Mammary epithelial cell (primary cell): ENCODE results near the gene LYPD6.

ENCODE experiments used
- CTCF ChIP-seq, 2 donors: IDR thresholded peaks in 1 of 2; conservative IDR thresholded peaks in 1 of 2; 2 replicates each; pipeline ENCODE4 v1.5.1; 2011 to 2012; ENCODE audit warnings: inconsistent platforms in 2 of 2, low read length in 2 of 2, mild to moderate bottlenecking in 2 of 2, control low read depth in 1 of 2, low read depth in 1 of 2; ENCODE audit not compliant: insufficient read depth in 1 of 2; ENCODE audit errors: extremely low read depth in 1 of 2
- EZH2 ChIP-seq: IDR thresholded peaks from 2 replicates; pipeline ENCODE4 v1.6.1; 2012; ENCODE audit warnings: low read length, inconsistent platforms, borderline replicate concordance

- TF ChIP-seq CTCF (conservative IDR thresholded peaks at IDR 0.05 in 1 of 2, IDR thresholded peaks at IDR 0.05 in 1 of 2; ENCODE audit: extremely low read depth in 1 of 2, insufficient read depth in 1 of 2, low read depth in 1 of 2, low read length in 2 of 2) (no peak), EZH2 (no peak)
These were observed 98.4 kb downstream of the LYPD6 start for GRCh38 chr2:149428783-149429182.
